ENCODE data around the gene SCAND1.

Gene SCAND1

DNA sequence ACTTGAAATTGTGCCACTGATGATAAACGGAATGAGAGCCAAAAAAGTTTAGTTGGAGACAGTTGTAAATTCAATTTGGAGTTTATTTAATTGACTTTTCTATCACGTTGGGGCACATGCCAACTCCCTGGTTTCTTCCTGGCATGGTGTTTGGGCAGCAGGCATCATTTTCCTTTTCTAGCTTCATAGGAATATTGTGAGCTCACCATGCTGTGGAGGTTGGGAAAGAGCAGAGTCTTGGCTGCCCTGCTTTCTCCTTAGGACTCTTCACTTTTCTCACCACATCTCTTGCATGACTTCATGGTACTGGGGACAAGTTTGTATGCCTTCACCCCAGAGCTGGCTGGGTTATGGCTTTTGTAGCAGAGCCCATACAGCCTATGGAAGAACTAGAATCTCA is 6.4 kb downstream of the SCAND1 start:
- Histone ChIP-seq H3K27ac (no peak overlapping the region), H3K36me3 (peaks cover 63% of the 10 kb centered on the region)
- no peak for TF ChIP-seq CTCF (IDR thresholded peaks at IDR 0.05; ENCODE audit: low read depth, low read length)

DNA sequence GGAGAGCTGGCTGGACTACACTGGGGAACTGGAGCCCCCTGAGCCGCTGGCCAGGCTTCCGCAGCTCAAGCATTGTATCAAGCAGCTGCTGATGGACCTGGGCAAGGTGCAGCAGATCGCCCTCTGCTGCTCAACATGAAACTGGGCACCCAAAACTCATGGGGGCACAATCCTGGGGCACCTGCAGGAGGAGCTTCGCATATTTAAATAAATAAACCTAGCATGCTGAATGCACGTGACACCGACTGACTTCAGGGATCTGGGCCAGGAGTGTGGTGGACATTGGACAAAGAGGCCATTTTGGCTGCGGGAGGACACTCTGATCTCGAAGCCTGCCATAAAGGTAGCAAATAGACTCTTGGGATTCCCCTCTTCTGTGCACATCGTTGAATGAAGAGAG is 6.8 kb downstream of the SCAND1 start:
- DNase-seq, result peak; percentile 56
- Histone ChIP-seq H3K36me3 (peaks cover 65% of the 10 kb centered on the region), H3K9me3 (ENCODE audit: severe bottlenecking) (no peaks in the 10 kb centered on the region), H3K4me3 (ENCODE audit: low read depth, low read length) (no peak overlapping the region), H3K27ac (no peak overlapping the region), H3K27me3 (ENCODE audit: insufficient read depth, low read depth, severe bottlenecking) (no peaks in the 10 kb centered on the region)
- TF ChIP-seq CTCF (IDR thresholded peaks at IDR 0.05; ENCODE audit: low read depth, low read length), result peak; percentile 75

More for the DNA sequence above, 6.4 kb downstream of the SCAND1 start:
- Histone ChIP-seq H3K27me3 (ENCODE audit: insufficient read depth, low read depth, severe bottlenecking) (no peaks in the 10 kb centered on the region), H3K4me3 (ENCODE audit: low read depth, low read length) (no peak overlapping the region), H3K9me3 (ENCODE audit: severe bottlenecking) (no peaks in the 10 kb centered on the region)
- DNase-seq, result no peak

DNA sequence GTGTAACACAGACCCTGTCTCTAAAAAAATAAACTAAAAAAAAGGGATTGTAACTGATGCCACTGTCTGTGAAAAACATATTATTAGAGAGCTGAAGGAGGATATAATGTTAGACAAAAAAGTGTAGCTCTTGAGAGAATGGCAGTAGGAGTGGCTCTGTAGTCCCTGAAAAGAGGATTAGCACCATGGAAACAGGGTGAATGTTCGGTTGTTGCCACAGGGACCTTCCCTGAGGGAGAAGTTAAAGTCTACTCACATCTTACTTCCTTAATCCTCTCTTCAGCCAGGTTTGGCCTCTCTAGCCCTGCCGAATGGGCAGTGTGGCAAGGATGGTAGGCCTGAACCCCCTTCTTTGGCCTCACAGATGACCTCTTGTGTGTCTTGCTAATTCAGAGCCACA is 12.1 kb downstream of the SCAND1 start:
- Histone ChIP-seq H3K27me3 (ENCODE audit: insufficient read depth, low read depth, severe bottlenecking) (no peaks in the 10 kb centered on the region), H3K4me3 (ENCODE audit: low read depth, low read length) (no peak overlapping the region), H3K9me3 (ENCODE audit: severe bottlenecking) (no peaks in the 10 kb centered on the region), H3K27ac (peak overlapping the region; percentile 35), H3K36me3 (peaks cover 68% of the 10 kb centered on the region)
- TF ChIP-seq CTCF (IDR thresholded peaks at IDR 0.05; ENCODE audit: low read depth, low read length), result no peak
- peak; percentile 74 for DNase-seq

DNA sequence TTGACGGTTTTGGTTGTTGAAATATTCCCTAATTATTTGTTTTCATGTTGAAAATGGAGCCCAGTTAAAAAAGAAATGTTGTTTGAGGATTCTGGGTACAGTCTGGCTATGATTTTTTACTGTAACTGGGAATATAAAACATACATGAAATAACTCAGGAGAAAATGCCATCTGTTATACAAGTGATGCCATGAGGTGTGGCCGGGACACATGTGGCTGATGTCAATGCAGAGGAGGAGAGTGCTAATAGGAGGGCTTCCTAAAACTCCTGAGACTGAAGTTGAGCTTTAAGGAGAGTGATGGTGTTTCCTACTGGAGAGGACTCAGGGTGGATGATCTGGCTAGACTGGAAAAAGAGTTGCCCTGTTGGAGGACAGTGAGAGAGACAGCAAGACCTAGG is 12.7 kb downstream of the SCAND1 start:
- no peaks in the 10 kb centered on the region for H3K9me3 ChIP-seq (ENCODE audit: severe bottlenecking)

GRCh38 chr20:35939264-35939663 is 15.0 kb downstream of the SCAND1 start:
- DNase-seq, result no peak
- H3K9me3 ChIP-seq (ENCODE audit: severe bottlenecking), result no peaks in the 10 kb centered on the region
- no peaks in the 10 kb centered on the region for H3K27me3 ChIP-seq (ENCODE audit: insufficient read depth, low read depth, severe bottlenecking)
- peaks cover 64% of the 10 kb centered on the region for H3K36me3 ChIP-seq
- TF ChIP-seq CTCF (IDR thresholded peaks at IDR 0.05; ENCODE audit: low read depth, low read length), result no peak
- no peak overlapping the region for H3K27ac ChIP-seq
- H3K4me3 ChIP-seq (ENCODE audit: low read depth, low read length), result no peak overlapping the region

More for the DNA sequence above, 12.7 kb downstream of the SCAND1 start:
- H3K27me3 ChIP-seq (ENCODE audit: insufficient read depth, low read depth, severe bottlenecking), result no peaks in the 10 kb centered on the region
- H3K4me3 ChIP-seq (ENCODE audit: low read depth, low read length), result no peak overlapping the region
- DNase-seq, result no peak
- peak overlapping the region; percentile 35 for H3K27ac ChIP-seq
- H3K36me3 ChIP-seq, result peaks cover 67% of the 10 kb centered on the region
- TF ChIP-seq CTCF (IDR thresholded peaks at IDR 0.05; ENCODE audit: low read depth, low read length), result no peak

- TF ChIP-seq CTCF (IDR thresholded peaks at IDR 0.05; ENCODE audit: low read depth, low read length), result no peak
- DNase-seq, result no peak
- Histone ChIP-seq H3K27me3 (ENCODE audit: insufficient read depth, low read depth, severe bottlenecking) (no peaks in the 10 kb centered on the region), H3K27ac (no peak overlapping the region), H3K9me3 (ENCODE audit: severe bottlenecking) (no peaks in the 10 kb centered on the region), H3K4me3 (ENCODE audit: low read depth, low read length) (no peak overlapping the region), H3K36me3 (peaks cover 62% of the 10 kb centered on the region)
Observed at GRCh38 chr20:35934050-35934449, 20.3 kb downstream of the SCAND1 start.

Data from WERI-Rb-1 (cell line).